Endometrial microvascular endothelial cells (primary cell): ENCODE results near the gene FAT2. TPM values are rescaled to one million over a fixed set of nuclear protein-coding genes. Genes with fewer than 3 reads are reported as not detected.

ENCODE experiments used
- total RNA-seq: library from RNA; depleted of rRNA; stranded (reverse); fragments of >200 nt; gene quantifications from one replicate; pipeline ENCODE4 v1.2.3, GENCODE V29; 2015; ENCODE audit errors: inconsistent ontology term

The FAT2 gene
- total RNA-seq, 1 donor from 2014 or later: not detected

Other genes with a start within 250 kb of the FAT2 start
- not detected for gene SLC36A2, start 243.8 kb downstream of the FAT2 start, total RNA-seq
- gene SLC36A1, start 143.7 kb downstream of the FAT2 start, total RNA-seq: 5.6 TPM
- gene SPARC, start 95.6 kb upstream of the FAT2 start, total RNA-seq: 1,193 TPM
- 146 TPM for gene ATOX1, start 167.3 kb upstream of the FAT2 start, total RNA-seq
- 215 TPM for gene G3BP1, start 180.6 kb upstream of the FAT2 start, total RNA-seq